ENCODE results near the gene TLR4. TPM values are rescaled to one million over a fixed set of nuclear protein-coding genes. Genes with fewer than 3 reads are reported as not detected.
A peak's percentile ranks its signal among the peaks of the same experiment; 100 is the strongest.

The TLR4 gene
- total and polyA plus RNA-seq, 10 of the 15 experiments (the other 5 are each of a cell fraction or from before 2014, with no cell fraction given) = 0.03 to 0.50 (median 0.16) TPM

DNA sequence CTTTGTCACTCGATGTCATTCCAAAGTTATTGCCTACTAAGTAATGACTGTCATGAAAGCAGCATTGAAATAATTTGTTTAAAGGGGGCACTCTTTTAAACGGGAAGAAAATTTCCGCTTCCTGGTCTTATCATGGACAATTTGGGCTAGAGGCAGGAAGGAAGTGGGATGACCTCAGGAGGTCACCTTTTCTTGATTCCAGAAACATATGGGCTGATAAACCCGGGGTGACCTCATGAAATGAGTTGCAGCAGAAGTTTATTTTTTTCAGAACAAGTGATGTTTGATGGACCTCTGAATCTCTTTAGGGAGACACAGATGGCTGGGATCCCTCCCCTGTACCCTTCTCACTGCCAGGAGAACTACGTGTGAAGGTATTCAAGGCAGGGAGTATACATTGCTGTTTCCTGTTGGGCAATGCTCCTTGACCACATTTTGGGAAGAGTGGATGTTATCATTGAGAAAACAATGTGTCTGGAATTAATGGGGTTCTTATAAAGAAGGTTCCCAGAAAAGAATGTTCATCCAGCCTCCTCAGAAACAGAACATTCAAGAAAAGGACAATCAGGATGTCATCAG lies 11.3 kb downstream of the TLR4 start (continued):
- TF ChIP-seq, protein P1, sequence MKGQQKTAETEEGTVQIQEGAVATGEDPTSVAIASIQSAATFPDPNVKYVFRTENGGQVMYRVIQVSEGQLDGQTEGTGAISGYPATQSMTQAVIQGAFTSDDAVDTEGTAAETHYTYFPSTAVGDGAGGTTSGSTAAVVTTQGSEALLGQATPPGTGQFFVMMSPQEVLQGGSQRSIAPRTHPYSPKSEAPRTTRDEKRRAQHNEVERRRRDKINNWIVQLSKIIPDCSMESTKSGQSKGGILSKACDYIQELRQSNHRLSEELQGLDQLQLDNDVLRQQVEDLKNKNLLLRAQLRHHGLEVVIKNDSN (IDR thresholded peaks at IDR 0.05; ENCODE audit: borderline replicate concordance, extremely low read length, insufficient read depth, low read depth, low read length) = no peak
- TF ChIP-seq GABPA (IDR thresholded peaks at IDR 0.05; ENCODE audit: low read depth) (no peak), POLR2AphosphoS2 (IDR thresholded peaks at IDR 0.05; ENCODE audit: low read depth, low read length) (no peak), SUZ12 (IDR thresholded peaks at IDR 0.05; ENCODE audit: unreplicated experiment) (no peak), CHD4 (IDR thresholded peaks at IDR 0.05) (no peak), POLR2AphosphoS5 (IDR thresholded peaks at IDR 0.05; ENCODE audit: low read length) (no peak)

DNA sequence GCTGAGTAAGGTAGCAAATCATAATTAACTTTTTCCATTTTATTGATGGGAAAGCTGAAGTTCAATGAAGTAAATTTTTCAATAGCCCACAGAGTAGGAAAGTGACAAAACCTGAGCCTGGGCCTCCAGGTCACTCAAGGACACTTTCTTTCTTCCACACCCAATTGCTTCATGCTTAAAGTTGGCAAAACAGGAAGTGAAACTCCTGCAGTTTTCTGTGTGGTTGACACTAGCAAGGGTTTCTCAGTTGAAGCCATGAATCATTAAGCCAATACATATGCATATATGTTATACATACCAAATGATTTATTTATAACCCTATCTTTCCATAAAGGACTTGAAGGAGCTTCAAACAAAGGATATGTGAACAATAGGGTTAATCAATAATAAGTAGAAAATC lies 13.9 kb downstream of the TLR4 start:
- Histone ChIP-seq H3K9me3 (replicated peaks; ENCODE audit: control insufficient read depth, insufficient read depth, low read length) (no peaks in the 10 kb centered on the region), H4K20me1 (ENCODE audit: control insufficient read depth, insufficient read depth) (no peaks in the 10 kb centered on the region), H3K27ac (ENCODE audit: control insufficient read depth, insufficient read depth) (no peak overlapping the region), H3K4me1 (ENCODE audit: control insufficient read depth, insufficient read depth, low read length) (peaks cover 7% of the 10 kb centered on the region; the same call in 1 of the 2 replicates), H2AFZ (ENCODE audit: control insufficient read depth, low read depth, low read length) (no peak overlapping the region), H3K9ac (ENCODE audit: control insufficient read depth, insufficient read depth, low read length) (no peak overlapping the region), H3K79me2 (ENCODE audit: control insufficient read depth, insufficient read depth, low read length) (no peaks in the 10 kb centered on the region), H3K36me3 (ENCODE audit: control insufficient read depth in 2 of 2, insufficient read depth in 2 of 2, low read length in 1 of 2) (no peaks in the 10 kb centered on the region), H3K4me3 (no peak overlapping the region), H3K4me2 (ENCODE audit: control insufficient read depth, insufficient read depth) (no peak overlapping the region; the same call in 1 of the 2 replicates), H3K27me3 (replicated peaks in 1 of 2; ENCODE audit: control insufficient read depth in 2 of 2, insufficient read depth in 2 of 2, low read length in 1 of 2) (no peaks in the 10 kb centered on the region; a peak in 1 of 4 replicates)
- BruUV-seq (replicated peaks) = no TSS peak
- ChIA-PET CTCF (interaction anchor here (0.9 to 1.1 kb wide), 2 partner anchors 8 to 14 kb away, joined by 3 read pairs; partner anchors contain the start of gene TLR4), RAD21 (ENCODE audit: unreplicated experiment) (interaction anchor here (1.0 kb wide), 1 partner anchor 16 kb away, joined by 5 read pairs; no protein-coding TSS in a partner anchor), POLR2A (no interaction called here), SMC1A (ENCODE audit: uncharacterized antibody, unreplicated experiment) (interaction anchor here (0.6 to 1.2 kb wide), 3 partner anchors 8 to 19 kb away, joined by 3 read pairs; partner anchors contain the start of gene TLR4)
- in situ Hi-C loops (cut with MboI) = no loop called here
- peak; percentile 98 for ATAC-seq
- intact Hi-C loops (cut with micrococcal nuclease; ENCODE audit: unreplicated experiment) = no loop called here
- peak; percentile 58 for DNase-seq (ENCODE audit: low read depth, low spot score)
- peak; percentile 70 for FAIRE-seq
- TF ChIP-seq RAD51 (IDR thresholded peaks at IDR 0.05) = no peak
- peak; percentile 56 for TF ChIP-seq ATF7 (IDR thresholded peaks at IDR 0.05; ENCODE audit: low read depth)
- TF ChIP-seq, protein P2, sequence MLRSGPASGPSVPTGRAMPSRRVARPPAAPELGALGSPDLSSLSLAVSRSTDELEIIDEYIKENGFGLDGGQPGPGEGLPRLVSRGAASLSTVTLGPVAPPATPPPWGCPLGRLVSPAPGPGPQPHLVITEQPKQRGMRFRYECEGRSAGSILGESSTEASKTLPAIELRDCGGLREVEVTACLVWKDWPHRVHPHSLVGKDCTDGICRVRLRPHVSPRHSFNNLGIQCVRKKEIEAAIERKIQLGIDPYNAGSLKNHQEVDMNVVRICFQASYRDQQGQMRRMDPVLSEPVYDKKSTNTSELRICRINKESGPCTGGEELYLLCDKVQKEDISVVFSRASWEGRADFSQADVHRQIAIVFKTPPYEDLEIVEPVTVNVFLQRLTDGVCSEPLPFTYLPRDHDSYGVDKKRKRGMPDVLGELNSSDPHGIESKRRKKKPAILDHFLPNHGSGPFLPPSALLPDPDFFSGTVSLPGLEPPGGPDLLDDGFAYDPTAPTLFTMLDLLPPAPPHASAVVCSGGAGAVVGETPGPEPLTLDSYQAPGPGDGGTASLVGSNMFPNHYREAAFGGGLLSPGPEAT (IDR thresholded peaks at IDR 0.05; ENCODE audit: low read depth) = peak; percentile 45; the same call in 1 of the 2 replicates
- no peak for TF ChIP-seq HDGF (IDR thresholded peaks at IDR 0.05)
- 0 out of 2 replicates have a peak, but pooled peaks have one; percentile 26 for TF ChIP-seq TBL1XR1 (IDR thresholded peaks at IDR 0.05; ENCODE audit: low read depth, low read length)
- peak; percentile 99 for TF ChIP-seq SPI1 (IDR thresholded peaks at IDR 0.05; ENCODE audit: borderline replicate concordance, insufficient read depth, low read depth, low read length)
- peak; percentile 77 for TF ChIP-seq MTA2 (IDR thresholded peaks at IDR 0.05; ENCODE audit: low read depth)
- TF ChIP-seq BCL11A (IDR thresholded peaks at IDR 0.05; ENCODE audit: low read depth, low read length) = peak; percentile 72
- TF ChIP-seq TCF12 (IDR thresholded peaks at IDR 0.05; ENCODE audit: low read depth, low read length) = no peak
- TF ChIP-seq, protein P3, sequence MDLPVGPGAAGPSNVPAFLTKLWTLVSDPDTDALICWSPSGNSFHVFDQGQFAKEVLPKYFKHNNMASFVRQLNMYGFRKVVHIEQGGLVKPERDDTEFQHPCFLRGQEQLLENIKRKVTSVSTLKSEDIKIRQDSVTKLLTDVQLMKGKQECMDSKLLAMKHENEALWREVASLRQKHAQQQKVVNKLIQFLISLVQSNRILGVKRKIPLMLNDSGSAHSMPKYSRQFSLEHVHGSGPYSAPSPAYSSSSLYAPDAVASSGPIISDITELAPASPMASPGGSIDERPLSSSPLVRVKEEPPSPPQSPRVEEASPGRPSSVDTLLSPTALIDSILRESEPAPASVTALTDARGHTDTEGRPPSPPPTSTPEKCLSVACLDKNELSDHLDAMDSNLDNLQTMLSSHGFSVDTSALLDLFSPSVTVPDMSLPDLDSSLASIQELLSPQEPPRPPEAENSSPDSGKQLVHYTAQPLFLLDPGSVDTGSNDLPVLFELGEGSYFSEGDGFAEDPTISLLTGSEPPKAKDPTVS (IDR thresholded peaks at IDR 0.05; ENCODE audit: low read depth, low read length) = no peak
- no peak for TF ChIP-seq SMAD5 (IDR thresholded peaks at IDR 0.05; ENCODE audit: low read depth)
- TF ChIP-seq, protein P4, sequence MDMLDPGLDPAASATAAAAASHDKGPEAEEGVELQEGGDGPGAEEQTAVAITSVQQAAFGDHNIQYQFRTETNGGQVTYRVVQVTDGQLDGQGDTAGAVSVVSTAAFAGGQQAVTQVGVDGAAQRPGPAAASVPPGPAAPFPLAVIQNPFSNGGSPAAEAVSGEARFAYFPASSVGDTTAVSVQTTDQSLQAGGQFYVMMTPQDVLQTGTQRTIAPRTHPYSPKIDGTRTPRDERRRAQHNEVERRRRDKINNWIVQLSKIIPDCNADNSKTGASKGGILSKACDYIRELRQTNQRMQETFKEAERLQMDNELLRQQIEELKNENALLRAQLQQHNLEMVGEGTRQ (IDR thresholded peaks at IDR 0.05; ENCODE audit: borderline replicate concordance, low read depth, low read length) = no peak
- TF ChIP-seq CBX5 (IDR thresholded peaks at IDR 0.05; ENCODE audit: low read depth) = no peak

All from GM12878 (cell line).